HG02870 (cell line): Measurements from ENCODE around the gene MINPP1.
"Not testable (repeated sequence)": the region's sequence is repeated elsewhere in the genome, so short reads cannot be mapped to it uniquely, and the experiment has no call there.

Experiments used
- ATAC-seq: cut with Tn5 transposase; IDR thresholded peaks from one replicate; pipeline ENCODE4 v1.9.1; 2021; ENCODE audit warnings: mild to moderate bottlenecking, moderate library complexity; ENCODE audit not compliant: unreplicated experiment

The MINPP1 gene

GRCh38 chr10:87560495-87561129 lies 55.9 kb downstream of the MINPP1 start:
- no peak for ATAC-seq

DNA sequence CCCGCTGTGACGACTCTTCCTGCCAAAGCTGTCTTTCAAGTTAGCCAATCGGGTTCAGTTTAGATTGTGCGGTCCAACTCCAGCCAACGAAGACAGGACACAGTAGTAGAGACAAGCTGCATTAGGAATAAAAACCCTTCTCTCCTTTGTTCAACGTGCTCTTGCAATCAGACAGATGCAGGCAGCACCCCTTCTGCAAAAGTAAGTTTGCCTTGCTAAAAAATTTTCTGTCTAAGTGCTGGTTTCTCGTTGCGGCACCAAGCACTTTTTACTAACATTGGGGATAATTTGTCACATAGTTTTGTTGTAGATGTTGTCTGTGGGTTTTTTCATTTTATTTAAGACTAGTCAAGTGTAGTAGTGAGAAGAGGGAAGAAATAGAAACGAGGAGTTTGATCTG lies 58.1 kb downstream of the MINPP1 start:
- no peak for ATAC-seq

DNA sequence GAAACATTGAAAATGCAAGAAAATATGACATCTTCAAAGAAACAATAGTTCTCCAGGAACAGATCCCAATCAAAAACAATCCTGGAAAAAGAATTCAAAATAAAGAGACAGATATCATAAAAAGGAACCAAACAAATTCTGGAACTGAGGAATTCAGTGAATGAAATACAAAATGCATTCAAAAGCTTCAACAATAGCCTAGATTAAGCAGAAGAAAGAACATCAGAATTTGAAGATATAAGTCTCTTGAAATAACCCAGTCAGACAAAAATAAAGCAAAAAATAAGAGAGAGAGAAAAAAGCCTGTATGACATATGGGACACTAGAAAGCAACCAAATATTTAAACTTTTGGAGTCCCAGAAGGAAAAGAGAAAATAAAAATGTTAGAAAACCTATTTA lies 60.3 kb downstream of the MINPP1 start:
- ATAC-seq = no peak

- no peak for ATAC-seq
These were observed 71.2 kb downstream of the MINPP1 start for GRCh38 chr10:87575851-87576250.

DNA sequence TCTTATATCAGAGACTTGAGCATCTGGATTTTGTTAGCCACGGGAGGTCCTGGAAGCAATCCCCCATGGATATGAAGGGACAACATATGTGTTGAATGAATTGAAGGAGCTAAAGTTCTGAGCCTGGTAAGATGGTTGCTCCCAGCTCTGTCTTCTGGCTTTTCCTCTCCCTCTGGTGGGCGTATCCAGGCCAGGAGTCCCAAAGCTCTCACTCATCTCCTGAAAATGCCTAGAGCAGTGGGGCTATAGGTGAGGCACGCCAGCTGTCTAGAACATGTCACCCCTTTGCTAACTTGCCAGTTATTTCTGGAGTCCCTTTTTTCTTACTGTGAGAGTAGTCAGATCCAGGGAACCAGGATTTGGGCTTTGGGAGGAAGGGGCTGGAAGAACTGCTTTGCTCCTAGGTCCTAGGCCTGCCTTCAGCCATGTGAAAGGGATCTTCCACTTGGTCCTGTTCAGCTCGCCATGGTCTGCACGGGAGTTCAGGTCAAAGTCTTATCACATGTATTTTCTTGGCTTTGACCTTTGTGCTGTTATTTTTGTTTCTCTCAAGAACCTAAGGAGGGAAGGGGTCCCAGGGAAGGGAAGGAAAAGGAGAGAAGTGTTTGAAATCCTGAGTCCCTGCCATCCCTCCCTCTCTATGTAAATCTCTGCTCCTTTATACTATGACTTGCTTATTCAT lies 73.6 kb downstream of the MINPP1 start:
- ATAC-seq = no peak

GRCh38 chr10:87578842-87579401 lies 74.2 kb downstream of the MINPP1 start:
- no peak for ATAC-seq

DNA sequence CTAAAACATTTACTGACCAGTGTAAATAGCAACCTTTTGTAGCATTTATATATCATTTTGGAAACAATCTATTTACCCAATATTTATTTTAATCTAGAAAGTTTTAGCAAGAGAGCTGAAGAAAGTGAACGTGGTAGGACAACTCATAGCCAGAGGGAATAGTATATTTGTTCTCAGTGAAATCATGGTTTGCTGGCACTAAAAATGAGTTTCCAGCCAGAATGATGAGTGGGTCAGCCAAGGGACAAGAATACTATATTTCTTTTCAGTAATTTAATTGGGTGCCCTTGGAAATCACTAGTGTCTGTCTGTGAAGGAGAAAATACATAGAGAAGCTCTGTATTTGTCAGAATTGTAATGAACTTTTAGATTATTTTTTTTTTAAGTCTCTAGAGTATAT lies 74.9 kb downstream of the MINPP1 start:
- no peak for ATAC-seq

DNA sequence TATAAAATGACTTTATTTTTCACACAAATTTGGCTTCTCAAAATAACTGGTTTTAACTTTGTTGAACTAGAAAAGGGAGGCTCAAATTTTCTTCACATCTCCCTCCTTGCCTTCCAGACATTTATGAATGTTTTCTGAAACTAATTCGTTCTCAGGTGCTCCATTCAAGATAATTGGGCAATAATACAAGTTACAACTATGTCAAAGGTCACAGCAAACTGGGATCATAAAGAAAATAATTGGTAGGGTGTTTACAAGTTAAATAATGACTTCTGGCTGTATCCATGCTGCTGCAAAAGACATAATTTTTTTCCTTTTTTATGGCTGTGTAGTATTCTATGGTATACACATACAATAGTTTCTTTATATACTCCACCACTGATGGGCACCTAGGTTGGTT lies 75.3 kb downstream of the MINPP1 start:
- ATAC-seq = no peak

DNA sequence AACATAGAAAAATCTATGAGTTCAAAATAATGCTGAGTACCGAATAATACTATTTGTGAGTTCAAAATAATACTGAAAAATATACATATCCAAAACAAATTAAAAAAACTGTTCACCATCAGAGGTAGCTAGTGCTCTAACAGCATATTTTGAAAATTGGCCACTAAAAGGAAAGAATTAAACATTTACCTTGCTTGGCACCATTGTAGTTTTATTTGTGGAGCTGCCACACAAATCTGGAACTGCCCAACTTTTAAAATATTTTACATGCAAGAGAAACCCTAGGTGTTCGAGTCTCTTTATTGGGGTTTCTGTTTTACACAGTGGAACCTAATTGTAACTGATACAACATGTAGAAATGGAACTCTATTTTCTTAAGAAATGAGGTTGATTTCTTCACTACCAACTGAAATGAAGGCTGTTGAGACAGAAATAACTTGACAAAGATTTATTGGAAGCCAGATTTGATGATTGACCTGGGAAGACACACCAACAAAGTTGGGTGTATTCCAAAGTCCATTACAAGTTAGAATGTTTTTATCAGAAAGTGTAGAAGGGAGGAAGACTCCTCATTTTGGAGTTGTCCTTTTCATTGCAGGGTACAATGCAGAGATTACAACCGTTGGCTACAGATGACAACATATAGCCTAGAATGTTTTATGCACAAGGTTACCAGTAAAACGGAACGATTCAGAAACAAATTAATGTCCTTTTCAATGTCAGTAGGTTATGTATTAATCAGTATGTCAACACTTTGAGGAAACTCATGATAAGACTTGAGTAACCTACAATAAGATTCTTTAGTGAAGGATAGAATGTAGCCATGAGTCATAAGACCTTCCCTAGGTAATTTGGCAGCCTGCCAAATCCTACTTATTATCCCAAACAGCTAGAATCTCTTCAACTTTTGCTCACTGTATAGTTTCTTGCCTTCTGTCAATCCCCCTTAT lies 81.1 kb downstream of the MINPP1 start:
- ATAC-seq = no peak

GRCh38 chr10:87589645-87590051 lies 85.0 kb downstream of the MINPP1 start:
- no peak for ATAC-seq

DNA sequence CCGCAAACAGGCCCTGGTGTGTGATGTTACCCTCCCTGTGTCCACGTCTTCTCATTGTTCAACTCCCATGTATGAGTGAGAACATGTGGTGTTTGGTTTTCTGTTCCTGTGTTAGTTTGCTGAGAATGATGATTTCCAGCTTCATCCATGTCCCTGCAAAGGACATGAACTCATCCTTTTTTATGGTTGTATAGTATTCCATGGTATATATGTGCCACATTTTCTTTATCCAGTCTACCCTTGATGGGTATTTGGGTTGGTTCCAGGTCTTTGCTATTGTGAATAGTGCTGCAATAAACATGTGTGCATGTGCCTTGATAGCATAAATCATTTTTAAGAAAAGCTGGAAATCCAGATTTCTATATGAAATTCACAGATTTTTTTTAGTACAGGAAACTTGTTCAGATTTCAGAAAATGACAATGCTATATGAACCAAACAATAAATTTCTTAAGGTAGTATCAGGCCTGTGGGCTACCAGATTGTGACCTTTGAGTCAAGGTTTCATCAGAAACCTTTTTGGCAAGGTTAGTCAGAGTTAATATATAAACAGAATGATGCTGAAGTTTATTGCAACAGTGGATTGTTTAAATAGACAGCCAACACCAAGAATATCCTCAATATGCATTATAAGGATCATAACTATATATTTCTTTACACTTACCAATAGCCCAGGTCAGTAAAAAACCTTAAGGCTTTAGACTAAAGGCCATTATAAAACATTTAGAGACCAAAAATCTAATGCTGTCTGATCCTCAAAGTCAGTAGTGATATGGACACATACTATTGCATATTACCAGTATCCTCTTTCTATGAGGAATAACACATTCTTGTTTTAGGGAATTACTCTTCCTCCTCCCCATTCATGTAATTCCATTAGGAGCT lies 86.3 kb downstream of the MINPP1 start:
- ATAC-seq = no peak

DNA sequence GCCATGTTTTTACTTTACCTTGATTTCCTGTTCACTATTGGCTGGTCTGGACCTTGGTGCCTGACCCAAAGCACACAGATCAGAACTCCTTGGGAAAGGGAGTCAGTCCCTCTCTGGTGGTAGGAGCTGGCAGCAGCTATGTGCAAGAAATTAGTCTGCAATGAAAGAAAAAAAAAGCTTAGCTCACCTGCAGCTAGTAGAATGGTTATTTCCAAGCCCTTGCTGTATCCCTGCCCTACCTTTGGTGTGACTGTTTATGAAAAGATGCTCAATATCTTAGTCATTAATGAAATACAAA lies 86.8 kb downstream of the MINPP1 start:
- no peak for ATAC-seq

GRCh38 chr10:87592920-87593319 lies 88.2 kb downstream of the MINPP1 start:
- ATAC-seq = not testable (repeated sequence)

GRCh38 chr10:87593702-87594101 lies 89.0 kb downstream of the MINPP1 start:
- ATAC-seq = no peak

DNA sequence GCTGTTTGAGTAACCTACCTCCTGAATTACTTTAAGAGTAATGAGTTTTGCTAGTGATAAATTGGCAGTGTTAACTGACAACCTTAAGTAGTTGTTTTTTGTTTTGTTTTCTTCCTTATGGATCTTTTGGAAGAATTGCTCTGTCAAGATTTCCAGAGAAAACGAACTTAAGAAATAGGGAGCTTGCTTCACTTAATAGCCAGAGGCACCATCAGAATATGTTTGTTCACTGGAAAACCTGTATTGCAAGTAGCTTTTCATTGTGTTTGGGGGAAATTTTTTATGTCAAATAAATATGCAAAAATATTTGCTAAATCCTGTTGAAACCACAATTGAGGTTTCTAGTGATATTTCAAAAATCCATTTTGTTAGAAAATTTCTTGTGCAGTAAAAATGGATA lies 89.5 kb downstream of the MINPP1 start:
- ATAC-seq = no peak

- no peak for ATAC-seq
These were observed 90.2 kb downstream of the MINPP1 start for GRCh38 chr10:87594864-87595263.

- ATAC-seq = no peak
These were observed 91.7 kb downstream of the MINPP1 start for GRCh38 chr10:87596351-87596750.

DNA sequence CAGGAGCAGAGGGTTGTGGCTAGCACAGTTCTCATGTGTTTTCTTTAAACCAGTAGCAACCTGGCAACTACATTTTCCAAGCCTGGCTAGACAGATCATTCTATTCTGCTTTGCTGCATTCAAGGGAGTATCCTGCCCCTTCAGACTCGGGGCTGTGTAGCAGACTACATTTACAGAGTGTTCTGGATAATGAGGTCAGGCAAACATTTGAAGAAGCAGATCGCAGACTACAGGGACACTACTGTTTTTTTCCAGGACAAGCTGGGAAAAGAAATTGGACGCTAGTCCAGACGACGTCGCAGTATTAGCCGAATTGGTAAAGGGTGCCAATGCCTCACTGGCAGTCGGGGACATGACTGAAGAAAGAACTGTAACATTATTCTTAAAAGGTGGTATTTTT lies 94.0 kb downstream of the MINPP1 start:
- no peak for ATAC-seq

GRCh38 chr10:87600581-87600980 lies 95.9 kb downstream of the MINPP1 start:
- no peak for ATAC-seq
